GM21825 (cell line): Measurements from ENCODE around the gene NTN1.
A peak's percentile ranks its signal among the peaks of the same experiment; 100 is the strongest.

Experiments
- ATAC-seq: cut with Tn5 transposase; IDR thresholded peaks from one replicate; pipeline ENCODE4 v1.9.1; 2021; ENCODE audit warnings: mild to moderate bottlenecking, moderate library complexity; ENCODE audit not compliant: unreplicated experiment

Gene NTN1

DNA sequence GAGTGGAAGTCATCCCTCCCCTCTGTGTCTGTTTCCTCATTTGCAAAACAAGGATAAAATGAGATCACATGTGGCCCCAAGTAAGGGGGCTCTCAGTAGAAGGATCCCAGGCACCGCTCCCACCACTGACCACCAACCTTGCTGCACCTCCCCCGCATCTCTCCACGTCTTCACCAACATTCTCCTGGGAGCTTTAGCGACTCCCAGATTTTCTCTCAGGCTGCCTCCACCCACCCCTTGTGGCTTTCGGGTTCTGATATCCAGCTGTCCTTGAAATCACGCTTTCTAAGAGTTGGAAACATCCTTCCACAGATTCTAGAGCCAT lies 16.4 kb upstream of the NTN1 start:
- no peak for ATAC-seq

DNA sequence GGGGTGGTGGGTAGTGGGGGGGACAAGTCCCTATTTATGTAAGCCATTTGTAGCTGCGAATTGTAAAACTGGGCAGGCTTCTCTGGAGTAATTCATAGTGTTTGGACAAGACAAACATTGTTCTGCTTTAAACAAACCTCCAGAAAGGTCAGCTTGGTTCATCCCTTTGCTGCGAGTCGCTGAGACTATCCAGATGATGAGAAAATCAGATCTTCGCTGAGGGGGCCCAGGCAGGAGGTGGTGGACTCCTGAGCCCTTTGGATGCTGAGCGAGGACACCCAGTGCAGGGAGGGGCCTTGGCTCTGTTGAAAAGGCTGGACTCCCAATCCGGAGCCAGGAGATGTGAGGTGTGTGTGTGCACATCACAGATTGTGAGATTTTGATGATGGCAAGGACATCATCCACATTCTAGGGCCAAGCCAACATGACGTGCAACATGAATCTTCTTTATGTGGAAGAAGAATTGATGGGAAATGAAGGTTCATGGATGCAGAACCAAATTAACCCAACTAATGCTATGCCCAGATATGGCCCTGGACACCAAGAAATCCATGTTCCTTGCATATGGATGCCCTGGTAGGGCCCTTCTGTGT lies 15.0 kb upstream of the NTN1 start:
- ATAC-seq: no peak

DNA sequence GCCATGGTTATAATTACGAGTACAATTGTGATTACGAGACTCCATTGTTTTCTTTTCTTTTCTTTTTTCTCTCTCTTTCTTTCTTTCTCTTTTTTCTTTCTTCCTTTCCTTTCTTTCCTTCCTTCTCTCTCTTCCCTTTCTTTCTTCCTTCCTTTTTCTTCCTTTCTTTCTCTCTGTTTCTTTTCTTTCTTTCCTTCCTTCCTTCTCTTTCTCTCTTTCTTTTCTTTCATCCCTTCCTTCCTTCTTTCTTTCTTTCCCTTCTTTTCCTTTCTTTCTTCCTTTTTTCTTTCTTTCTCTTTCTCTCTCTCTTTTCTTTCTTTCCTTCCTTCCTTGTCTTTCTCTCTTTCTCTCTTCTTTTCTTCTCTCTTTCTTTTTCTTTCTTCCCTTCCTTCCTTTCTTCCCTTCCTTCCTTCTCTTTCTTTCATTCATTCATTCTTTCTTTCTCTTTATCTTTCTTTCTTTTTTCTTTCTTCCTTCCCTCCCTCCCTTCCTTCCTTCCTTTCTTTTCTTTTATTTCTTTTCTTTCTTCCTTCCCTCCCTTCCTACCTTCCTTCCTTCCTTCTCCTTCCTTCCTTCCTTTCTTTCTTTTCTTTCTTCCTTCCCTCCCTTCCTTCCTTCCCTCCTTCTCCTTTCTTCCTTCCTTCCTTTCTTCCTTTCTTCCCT lies 14.1 kb upstream of the NTN1 start:
- ATAC-seq: no peak

DNA sequence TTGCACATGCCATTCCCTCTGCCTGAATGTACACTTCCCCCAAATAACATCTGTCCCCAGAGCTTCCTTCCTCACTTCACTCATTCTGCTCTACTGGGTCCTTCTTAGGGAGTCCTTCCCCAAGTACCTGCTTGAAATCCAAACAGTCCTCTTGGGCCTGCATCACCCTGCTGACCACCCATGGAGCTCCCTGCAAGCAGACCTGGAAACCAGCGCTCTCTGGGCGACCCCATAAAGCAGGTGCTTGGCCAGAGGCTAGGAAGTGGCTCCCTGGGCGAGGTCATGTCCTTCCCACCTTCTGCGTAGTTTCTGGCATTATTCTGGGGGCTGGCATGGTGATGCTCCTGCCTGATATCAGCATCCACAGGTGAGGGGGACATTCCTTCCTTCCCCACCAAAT lies 12.2 kb upstream of the NTN1 start:
- ATAC-seq: no peak

DNA sequence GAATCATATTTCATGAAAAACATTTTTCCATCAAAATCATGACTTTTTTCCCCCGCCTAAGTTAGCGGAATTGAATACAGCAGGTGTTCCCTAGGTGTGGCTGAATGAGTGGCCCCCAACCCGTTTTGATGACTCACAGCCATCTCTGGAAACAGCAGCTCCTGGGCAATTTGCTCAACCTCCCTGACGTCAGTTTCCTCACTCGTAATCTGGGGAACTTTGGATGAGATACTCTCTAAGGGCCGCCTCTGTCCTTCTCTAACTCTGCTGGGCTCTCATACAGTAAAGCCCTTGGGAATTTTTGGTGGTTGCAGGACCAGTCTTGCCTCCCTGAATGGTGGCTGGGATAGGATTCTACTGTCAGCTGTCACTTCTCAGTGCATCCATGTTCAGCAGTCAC lies 11.6 kb upstream of the NTN1 start:
- no peak for ATAC-seq

DNA sequence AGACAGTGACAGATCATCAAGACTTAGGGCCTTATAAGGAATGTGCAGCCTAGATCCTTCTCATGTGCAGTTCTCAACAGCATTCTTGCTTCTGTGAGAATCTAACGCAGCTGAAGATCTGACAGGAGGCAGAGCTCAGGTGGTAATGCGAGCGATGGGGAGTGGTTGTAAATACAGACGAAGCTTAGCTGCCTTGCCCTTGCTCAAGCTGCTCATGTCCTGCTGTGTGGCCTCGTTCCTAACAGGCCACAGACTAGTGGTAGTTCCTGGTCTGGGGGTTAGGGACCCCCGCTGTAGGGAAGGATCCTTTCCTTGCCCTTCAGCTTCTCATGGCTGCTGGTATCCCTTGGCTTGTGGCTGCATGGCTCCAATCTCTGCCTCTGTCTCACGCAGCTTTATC lies 10.3 kb upstream of the NTN1 start:
- no peak for ATAC-seq

DNA sequence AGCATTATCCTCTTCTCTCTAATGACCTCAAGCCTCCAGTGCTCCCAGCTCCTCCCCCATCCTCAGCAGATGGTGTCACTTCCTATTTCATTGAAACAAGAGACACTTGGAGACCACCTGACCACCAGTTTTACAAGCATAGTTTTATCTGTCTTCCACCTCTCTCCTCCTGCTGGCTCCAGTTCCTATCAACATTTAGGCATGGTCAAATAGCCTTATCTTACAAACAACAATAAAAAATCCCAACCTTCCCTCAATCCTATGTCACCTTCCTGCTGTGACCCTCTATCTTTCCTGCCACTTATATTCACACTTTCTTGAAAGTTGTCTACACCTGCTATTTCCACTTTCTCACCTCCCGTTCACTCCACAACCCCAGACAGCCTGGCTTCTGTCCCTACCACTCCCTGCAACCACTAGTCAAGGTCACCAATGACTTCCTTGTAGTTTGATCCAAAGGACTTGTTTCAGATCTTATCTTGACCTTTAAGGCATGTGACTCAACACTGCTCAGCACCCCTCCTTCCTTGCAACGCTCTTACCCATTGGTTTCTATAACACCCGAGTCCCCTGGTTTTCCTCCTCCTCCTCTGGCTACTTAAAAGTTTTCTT lies 4.3 kb upstream of the NTN1 start:
- no peak for ATAC-seq

DNA sequence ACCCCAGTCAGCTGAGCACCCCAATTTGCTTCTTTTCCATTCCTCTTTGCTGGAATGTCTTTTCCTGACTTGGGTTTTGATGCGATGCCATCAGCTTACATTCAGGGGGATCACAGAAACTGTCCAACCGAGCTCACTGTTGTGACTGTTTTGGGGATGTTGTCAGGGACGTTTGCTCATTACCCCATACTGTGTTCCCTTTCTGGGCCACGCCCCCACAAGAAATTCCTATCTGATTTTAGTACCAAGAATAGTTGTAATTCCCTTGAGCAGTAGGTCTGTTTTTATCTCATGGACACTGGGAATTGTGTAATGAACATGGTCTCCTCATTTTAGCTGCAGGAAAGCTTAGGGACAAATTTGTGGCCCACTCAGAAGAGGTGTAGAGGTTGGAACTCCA lies 2.6 kb upstream of the NTN1 start:
- no peak for ATAC-seq

DNA sequence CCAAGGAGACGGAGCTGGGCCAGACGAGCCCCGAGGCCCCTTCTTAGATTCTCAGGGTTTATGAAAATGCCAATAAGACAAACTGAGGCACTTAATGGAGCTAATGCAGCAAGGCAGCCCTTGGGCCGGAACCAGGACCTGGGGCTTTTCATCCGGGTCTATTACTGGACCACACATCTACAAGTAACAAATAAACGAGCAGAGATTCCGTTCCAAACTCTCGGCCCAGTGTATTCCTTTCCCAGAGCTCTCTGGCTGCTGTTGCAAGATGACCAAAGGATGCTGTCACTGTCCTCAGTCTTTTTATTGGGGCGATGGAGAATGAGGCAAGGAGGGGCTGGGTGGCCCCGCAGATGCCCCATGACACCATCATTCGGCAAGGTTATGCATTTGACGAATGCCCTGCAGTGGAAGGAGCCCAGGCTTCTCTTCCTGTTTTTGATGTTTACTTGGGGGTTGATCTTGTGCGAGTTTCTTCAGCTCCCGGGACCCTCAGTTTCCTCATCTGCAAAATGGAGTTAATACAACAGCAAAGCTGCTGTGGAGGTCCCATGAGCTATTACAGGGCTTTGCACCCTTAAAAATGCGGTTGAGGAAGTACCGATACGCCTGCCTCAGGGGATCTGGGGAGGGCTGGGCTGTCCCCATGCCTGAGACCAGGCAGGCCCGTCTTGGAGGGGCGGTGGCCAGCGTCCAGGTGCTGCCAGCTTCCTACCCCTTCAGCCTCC lies 1.1 kb upstream of the NTN1 start:
- no peak for ATAC-seq

DNA sequence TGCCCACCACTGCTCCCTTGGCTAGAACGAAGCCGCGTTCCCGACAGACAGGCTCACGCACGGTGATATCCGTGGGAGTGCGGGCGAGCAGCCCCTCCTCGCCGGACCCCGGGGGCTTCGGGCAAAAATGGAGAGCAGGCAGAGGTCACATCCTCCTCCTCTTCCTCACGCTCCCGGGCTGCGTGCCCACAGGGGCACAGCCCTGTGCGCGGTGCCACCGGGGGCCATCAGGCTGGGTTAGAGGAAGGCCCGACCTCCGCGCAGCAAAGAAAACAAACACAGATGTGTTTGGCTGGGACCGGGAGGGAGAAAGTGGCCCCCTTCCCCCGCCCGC lies 519 bp upstream of the NTN1 start:
- peak; percentile 7 for ATAC-seq

DNA sequence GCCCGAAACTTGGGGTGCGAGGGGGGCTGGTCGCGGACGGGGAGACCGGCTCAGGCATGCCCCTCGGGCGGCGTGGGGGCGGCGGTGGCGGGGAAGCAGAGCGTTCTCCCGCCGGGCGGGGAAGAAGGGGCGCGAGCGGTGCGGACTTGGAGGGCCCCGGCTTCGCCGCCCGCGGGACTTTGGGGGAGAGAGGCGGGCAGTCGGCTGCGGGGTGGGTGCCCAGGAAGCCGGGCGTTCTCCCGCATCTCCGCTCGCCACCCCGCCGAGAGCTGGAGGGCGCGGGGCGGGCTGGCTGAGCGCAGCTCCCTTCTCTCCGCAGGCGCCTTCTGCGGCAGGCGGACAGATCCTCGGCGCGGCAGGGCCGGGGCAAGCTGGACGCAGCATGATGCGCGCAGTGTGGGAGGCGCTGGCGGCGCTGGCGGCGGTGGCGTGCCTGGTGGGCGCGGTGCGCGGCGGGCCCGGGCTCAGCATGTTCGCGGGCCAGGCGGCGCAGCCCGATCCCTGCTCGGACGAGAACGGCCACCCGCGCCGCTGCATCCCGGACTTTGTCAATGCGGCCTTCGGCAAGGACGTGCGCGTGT lies 772 bp downstream of the NTN1 start:
- ATAC-seq: no peak

DNA sequence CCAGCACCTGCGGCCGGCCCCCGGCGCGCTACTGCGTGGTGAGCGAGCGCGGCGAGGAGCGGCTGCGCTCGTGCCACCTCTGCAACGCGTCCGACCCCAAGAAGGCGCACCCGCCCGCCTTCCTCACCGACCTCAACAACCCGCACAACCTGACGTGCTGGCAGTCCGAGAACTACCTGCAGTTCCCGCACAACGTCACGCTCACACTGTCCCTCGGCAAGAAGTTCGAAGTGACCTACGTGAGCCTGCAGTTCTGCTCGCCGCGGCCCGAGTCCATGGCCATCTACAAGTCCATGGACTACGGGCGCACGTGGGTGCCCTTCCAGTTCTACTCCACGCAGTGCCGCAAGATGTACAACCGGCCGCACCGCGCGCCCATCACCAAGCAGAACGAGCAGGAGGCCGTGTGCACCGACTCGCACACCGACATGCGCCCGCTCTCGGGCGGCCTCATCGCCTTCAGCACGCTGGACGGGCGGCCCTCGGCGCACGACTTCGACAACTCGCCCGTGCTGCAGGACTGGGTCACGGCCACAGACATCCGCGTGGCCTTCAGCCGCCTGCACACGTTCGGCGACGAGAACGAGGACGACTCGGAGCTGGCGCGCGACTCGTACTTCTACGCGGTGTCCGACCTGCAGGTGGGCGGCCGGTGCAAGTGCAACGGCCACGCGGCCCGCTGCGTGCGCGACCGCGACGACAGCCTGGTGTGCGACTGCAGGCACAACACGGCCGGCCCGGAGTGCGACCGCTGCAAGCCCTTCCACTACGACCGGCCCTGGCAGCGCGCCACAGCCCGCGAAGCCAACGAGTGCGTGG lies 1.5 kb downstream of the NTN1 start:
- ATAC-seq: no peak

DNA sequence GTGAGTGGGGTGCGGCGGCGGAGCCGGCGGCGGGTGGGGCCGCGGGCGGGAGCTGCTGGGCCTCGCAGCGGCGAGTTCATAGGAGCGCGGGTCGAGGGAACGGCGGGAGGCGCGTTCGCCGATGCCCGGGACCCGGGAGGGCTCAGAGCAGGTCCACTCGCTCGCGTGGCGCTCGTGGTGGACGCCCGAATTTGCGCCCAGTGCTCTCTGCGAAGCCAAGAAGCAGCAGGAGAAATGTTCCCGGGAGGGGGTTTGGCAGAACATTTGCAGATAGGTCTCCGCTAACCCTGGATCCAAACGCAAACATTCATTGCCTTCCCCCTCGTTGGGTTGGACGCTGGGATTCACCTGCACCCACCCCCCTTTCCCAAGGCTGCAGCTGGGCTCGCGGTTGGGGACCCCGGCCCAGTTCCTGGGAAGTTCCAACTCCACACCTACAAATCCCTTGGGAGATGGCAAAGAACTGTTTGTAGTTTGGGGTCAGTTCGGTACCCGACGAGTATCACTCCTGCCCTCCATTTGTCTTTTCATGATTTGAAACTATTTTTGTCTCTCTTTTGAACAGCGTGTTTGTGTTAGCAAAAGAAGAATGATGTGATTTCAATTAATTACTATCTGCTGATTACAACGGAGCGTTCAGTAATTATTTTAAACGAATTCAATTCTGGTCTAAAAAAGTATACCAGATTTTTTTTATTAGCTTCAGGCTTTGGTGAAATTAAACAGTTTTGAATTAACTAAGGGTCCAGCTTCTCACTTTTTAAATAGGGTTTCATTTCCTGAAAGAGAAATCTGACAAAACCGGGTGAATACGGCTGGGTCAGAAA lies 2.3 kb downstream of the NTN1 start:
- ATAC-seq: no peak

DNA sequence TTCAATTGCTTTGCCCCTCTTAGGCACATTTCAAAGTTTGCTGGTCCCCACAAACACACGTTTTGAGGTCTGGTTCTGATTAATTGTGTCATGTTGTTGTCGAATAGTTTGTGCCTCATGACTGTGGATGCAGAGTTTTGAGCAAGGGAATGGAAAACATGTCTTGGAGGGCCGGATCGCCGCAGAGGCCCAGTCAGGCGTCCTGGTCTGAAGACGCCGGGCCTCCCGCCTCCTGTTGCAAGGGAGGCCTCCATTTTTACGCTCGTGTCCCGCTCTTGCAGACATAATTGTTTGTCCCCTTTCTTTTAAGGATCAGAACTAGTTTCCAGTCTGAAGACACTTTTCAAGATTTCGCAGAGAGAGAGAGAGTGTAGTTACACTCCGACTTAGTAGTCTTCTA lies 3.2 kb downstream of the NTN1 start:
- ATAC-seq: no peak

DNA sequence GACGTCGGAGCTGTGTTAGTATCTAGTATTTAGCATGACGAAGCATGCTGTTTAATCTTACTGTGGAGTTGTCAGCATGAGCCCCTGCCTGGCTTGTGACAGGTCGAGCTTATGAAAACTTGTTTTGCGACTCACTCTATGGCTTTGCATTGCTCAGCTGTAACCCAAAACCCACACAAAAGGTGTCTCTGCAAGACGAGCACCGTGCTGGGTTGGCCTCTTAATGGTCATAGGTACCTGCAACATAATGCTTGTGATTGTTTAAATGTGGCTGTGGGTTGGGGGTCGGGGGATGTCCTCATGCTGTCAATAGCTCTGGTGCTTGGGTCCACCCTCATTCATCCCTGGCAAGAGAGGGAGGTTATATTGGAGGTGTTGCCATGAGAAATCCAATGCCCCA lies 5.4 kb downstream of the NTN1 start:
- no peak for ATAC-seq

DNA sequence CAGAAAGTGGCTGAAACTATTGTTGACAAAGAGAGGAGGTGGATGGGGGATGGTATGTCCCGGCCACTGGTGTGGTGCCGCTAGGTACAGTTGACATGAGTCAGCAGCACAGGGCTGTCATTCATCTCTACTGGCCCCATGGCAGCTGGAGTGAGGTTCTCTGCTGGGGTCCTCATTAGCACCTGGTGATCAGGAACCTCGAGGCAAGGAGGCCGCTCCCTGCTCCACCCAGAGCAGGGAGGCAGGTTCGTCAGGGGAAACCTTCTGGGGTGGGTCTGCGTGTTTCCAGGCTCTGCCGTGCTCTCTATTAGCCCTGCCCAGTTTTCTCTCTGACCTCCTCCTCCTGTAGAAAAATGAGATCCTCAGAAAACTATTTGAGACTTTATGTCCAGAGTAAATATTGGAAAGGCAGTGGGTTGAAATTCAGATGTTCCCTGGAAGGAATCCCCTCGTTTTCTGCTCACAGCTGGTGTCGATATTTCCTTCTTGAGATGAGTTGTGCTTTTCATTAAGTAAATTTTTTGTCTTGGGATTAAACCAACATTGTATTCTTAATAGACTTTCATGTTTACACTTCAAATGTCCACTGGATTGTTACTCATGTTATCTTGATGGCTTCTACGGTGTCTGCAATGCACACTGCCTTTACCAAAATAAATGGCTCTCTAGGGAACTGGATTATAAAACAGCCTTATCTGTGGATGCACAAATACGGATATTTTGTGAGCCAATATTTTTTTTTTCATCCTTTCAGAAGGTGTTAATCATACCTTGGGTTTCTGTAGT lies 7.1 kb downstream of the NTN1 start:
- ATAC-seq: no peak

DNA sequence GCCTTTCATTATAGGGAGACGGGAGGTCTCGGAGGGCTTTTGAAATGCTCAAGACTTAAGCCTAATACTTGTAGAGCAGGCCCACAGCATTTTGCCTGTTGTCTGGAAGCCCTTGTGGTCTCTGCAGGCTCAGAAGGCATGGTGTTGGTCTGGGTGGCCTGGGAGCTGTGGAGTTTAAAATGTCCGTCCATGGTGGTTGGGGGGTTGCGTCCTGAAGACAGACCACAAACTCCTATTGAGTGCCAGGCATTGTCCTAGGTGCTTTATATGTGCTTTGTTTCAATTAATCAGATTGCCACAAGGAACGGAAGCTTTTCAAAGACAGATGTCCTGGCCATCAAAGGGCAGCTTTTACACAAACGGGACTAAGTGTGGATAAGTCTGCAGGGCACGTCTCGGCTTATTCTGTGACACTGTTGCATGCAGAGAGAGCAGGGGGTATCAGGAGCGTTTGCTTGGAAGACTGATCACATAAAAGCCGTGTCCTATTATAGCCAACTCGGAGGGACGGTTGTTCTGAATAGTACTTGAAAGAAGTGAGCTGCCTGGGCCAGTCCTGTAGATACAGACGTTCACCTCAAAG lies 7.8 kb downstream of the NTN1 start:
- ATAC-seq: no peak

DNA sequence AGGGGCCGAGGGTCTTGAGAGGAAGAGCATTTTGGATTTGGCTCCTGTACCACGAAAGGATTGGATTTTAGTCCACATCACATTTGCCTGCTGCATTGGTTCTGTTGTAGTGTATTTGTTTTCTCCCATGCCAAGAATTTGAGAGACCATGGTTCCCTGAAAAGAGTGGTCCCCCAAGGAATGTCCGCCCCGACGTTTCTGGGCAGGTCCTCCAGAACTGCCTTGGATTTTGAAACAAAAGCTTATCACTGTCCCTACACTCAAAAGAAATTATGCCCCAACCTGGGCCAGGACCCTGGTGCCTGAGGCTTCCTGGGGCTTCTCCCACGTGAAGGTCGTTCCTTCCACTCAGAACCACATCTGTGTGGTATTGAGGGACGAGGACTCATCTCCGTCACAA lies 10.8 kb downstream of the NTN1 start:
- ATAC-seq: no peak

DNA sequence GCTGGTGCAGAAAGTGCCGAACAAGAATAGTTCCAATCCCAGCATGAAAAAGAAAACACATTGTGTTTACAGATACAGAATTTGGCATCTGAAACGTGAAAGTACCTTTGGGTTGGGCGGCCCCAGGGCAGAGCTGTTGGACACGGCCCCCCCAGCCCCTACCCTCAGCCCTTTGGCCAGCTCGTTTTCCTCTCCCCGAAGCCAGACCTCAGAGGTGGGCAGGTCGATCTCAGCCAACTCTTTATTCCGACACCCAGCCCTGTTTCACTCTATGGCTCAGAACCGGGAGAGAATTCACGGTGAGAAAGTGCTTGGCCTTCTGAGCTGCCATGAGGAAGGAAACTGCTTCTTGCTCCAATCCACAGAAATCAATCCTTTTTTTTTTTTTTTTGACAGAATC lies 11.3 kb downstream of the NTN1 start:
- no peak for ATAC-seq
